Posterior cingulate gyrus (tissue), 11 donors: ENCODE measurements around the gene STPG3.
A peak's percentile ranks its signal among the peaks of the same experiment; 100 is the strongest.
"Not testable (repeated sequence)": the region's sequence is repeated elsewhere in the genome, so short reads cannot be mapped to it uniquely, and the experiment has no call there.

Experiments
- DNase-seq, 10 donors: peaks; one replicate each; pipeline versions ENCODE4 v3.0.0 to v3.0.0-alpha.2; 2020 to 2021; ENCODE audit warnings: mixed read lengths in 3 of 10
- intact Hi-C: fragments of 100-400 bp; cut with DNase I; formaldehyde crosslinking; loops from one replicate; pipeline ENCODE4 v1.15.1; 2023

Gene STPG3

DNA sequence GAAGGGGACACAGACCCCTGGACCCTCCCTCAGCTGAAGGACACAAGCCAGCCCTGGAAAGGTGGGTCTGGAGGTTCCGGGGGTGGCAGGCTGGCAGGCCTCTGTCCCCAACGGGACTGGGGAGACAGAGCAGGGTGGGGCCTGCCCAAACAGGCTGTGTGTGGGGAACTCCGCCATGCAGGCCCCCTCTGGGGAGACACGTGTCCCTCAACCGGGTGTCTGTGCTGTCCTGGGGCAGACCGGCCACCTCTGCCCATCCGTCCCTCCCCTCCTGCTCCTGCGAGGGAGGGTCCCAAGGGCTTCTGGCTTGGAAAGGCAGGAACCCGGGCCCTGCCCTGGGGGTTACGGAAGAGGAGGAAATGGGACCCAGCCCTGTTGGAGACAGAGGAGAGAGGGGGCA, 19.0 kb upstream of the STPG3 start:
- no peak for DNase-seq
- intact Hi-C loops = no loop called here

DNA sequence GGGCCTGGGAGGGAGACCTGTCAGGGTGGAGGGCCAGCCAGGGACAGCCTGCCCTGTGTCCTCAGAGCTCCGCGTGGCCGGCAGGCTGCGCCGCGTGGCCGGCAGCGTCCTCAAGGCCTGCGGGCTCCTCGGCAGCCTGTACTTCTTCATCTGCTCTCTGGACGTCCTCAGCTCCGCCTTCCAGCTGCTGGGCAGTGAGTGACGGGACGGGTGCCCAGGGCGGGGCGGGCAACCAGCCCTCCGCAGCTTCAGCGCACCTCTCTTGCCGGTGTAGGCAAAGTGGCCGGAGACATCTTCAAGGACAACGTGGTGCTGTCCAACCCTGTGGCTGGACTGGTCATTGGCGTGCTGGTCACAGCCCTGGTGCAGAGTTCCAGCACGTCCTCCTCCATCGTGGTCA, 18.6 kb upstream of the STPG3 start:
- DNase-seq = no peak
- intact Hi-C loops = no loop called here

DNA sequence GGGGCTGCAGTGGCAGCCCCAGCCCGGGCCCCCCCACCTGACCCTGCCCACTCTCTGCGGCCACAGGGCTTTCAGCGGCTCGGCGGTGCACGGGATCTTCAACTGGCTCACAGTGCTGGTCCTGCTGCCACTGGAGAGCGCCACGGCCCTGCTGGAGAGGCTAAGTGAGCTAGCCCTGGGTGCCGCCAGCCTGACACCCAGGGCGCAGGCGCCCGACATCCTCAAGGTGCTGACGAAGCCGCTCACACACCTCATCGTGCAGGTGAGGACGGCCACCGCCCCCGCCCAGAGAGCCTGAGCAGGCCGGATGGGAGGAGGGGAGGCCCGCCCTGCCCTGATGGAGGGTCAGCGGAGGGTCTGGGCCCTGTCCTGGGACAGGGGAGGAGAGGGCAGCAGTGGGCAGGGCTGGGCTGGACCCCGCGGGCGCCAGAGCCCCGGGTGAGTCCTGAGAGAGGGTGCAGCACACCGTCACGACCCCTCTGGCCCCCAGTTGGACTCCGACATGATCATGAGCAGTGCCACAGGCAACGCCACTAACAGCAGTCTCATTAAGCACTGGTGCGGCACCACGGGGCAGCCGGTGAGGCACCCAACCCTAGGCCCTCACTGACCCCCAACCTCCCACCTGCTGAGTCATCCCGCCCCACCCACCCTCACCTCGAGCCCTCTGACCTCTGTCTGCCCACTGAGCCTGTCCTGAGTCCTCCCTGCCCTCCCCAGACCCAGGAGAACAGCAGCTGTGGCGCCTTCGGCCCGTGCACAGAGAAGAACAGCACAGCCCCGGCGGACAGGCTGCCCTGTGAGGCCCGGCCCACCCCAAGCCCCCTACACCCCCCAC, 17.7 kb upstream of the STPG3 start:
- no peak for DNase-seq
- intact Hi-C loops = no loop called here

DNA sequence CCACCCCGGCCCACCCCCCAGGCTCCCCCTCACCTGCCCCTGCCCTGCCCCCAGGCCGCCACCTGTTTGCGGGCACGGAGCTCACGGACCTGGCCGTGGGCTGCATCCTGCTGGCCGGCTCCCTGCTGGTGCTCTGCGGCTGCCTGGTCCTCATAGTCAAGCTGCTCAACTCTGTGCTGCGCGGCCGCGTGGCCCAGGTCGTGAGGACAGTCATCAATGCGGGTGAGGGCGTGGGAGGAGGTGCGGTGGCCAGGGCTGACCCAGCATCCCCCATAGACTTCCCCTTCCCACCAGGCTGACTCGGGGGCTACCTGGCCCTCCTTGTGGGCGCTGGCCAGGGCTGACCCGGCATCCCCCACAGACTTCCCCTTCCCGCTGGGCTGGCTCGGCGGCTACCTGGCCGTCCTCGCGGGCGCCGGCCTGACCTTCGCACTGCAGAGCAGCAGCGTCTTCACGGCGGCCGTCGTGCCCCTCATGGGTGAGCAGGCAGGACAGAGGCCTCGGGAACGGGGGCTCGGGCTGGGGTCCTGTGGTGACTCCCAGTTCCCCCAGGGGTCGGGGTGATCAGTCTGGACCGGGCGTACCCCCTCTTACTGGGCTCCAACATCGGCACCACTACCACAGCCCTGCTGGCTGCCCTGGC, 16.9 kb upstream of the STPG3 start:
- intact Hi-C loops = no loop called here
- DNase-seq = no peak

DNA sequence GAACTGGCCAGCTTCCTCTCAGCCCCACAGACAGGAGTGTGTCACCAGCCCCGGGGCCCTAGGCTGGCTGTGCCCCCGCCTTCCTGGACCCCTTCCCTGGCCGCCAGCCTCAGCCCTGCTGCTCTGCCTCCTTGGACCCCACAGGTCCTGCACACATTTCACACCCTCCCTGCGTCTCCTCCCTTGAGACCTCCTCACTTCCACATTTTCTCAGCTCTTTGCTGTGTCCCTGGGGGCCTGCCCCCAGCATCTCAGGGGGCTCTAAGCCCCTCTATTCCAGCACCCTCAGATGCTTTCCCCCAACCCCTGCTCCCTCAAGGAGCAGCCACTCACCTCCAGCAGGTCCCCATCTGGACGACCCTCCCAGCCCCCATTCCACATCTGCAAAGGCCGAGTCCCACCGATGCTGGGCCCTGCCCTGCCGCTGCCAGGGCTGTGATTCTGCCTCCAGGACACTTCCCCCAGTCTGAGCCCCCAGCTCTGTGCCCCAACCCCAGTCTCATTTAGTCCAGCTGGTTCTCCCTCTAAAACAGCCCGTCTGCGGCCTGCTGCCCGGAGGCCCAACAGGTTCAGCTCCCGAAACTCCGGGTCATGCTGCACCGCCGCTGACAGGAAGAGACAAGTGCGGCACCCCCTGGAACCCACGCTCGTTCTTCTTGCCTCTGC, 16.2 kb upstream of the STPG3 start:
- no peak for DNase-seq
- intact Hi-C loops = loop anchor here (5.0 kb wide), 1 partner anchor 48 kb away; the partner anchor contains the start of genes ANAPC2 and SSNA1

DNA sequence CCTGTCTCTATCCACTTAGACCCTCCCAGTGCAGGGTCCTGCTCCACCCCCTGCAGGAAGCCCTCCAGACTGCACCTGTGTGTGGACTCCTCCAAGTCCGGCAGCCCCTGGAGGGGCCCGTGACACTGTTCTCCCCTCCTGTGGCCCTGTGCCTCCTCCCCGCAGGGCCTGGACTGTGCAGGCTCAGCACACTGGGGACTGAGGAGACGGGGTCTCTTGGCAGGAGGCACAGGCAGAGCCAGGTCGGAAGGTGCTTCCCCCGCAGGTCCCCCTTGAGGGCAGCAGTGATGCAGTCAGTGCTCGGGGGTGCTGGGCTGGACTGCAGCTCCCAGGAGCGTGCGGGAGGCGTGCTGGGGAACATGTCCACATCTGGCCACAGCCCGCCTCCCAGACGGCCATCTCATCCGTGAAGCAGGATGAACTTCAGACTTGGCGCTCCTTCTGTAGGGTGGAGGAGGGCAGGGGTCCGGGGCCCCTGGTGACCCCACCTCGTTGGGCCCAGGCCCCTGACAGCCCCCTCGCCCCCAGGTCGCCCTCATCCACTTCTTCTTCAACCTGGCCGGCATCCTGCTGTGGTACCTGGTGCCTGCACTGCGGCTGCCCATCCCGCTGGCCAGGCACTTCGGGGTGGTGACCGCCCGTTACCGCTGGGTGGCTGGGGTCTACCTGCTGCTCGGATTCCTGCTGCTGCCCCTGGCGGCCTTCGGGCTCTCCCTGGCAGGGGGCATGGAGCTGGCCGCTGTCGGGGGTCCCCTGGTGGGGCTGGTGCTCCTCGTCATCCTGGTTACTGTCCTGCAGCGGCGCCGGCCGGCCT, 15.5 kb upstream of the STPG3 start:
- no peak for DNase-seq
- intact Hi-C loops = loop anchor here (5.0 kb wide), 1 partner anchor 48 kb away; the partner anchor contains the start of genes ANAPC2 and SSNA1

DNA sequence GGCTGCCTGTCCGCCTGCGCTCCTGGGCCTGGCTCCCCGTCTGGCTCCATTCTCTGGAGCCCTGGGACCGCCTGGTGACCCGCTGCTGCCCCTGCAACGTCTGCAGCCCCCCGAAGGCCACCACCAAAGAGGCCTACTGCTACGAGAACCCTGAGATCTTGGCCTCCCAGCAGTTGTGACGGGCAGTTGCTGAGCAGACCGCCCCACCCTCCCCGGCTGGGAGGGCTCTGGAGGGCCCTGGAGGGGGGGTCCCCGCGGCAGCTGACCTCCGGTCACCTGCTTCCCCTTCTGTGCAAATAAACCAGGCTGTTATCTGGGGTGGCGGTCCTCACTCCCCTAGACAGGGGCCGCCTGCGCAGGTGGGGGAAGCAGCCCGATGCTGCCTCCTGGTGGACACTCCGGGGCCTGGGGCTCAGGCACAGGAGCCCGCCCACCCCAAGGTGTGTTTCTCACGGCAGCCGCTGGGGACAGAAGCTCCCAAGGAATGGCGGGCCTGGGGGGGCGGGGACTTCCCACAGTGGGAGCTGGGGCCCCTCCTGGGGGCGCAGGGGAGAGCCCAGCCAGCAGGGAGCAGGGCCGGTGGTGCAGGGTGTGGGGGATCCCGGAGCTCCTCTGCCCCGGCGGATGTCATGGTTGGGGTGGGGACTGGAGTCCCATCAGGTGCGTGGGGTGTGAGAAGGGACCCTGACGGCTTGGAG, 14.7 kb upstream of the STPG3 start:
- peak; percentile 66 to 97 (median 82) for DNase-seq
- intact Hi-C loops = loop anchor here (5.0 kb wide), 1 partner anchor 49 kb away; the partner anchor contains the start of genes ANAPC2 and SSNA1

DNA sequence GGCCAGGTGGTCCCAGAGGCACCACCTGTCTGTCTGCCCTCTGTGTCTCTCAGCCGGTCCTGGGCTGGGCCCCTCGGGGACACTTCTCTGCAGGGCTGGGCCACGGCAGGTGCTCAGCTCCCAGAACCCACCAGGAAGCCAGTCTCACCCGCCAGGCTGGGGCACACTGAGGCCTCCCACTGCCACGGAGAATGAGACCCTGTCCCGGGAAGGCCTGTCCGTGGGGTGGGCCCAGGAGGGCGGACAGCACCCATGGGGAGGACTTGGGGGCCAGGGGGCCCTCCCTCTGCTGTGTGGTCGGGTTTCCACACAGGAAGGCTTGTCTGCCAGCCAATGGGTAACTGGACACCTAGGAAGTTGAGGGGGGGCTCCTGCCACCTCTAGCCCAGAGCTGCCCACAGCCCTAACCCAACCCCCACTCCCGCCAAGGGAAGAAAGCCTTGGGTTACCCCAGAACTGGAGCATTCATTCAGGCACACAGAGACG, 14.1 kb upstream of the STPG3 start:
- no peak for DNase-seq
- intact Hi-C loops = loop anchor here (5.0 kb wide), 1 partner anchor 50 kb away; the partner anchor contains the start of genes ANAPC2 and SSNA1

DNA sequence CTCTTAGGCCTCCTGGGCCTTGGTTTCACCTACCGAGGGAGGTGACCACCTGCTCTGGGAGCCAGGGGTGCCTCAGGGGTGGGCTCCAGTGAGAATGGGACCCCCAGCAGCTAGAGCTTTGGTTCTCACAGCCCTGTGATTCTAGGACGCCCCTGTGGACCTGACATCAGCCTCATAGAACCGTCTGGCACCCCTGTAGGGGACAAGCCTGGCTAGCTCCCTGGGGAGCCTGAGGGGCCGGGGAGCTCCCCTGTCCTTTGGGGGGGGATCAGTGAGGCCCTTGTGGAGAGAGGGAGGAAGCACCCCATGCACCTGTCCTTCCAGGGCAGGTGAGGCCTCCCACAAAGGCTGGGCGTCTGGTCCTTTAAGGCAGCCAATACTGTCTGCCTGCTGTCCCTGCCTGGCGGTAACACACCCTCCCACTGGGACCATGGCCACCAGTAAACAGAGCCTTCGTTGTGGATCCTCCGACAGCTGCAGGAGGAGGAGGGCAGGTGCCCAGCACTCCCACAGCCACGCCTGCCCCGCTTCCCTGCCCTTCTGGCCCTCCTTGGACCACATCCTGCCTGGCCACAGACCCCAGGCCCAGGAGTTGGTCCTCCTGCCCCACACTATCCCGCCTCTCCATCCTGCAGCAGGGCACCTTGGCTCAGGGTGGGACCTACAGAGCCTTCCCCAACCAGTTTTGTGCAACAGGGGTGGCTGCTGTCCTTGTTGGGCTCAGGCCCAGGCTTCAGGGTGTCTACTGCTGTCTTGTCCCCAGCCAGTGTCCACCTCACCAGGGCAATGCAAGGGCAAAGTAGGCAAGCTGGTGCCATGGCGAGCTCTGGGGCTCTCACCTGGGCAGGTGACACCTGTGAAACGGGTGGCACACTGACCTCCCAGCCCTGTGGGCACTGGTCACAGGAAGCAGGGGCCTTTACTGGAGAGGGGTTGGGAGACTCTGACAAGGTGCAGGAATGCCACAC, 13.0 kb upstream of the STPG3 start:
- intact Hi-C loops = loop anchor here (5.0 kb wide), 1 partner anchor 51 kb away; the partner anchor contains the start of genes ANAPC2 and SSNA1
- DNase-seq = peak in 9 of 10 donors; percentile 59 to 96 (median 75)

DNA sequence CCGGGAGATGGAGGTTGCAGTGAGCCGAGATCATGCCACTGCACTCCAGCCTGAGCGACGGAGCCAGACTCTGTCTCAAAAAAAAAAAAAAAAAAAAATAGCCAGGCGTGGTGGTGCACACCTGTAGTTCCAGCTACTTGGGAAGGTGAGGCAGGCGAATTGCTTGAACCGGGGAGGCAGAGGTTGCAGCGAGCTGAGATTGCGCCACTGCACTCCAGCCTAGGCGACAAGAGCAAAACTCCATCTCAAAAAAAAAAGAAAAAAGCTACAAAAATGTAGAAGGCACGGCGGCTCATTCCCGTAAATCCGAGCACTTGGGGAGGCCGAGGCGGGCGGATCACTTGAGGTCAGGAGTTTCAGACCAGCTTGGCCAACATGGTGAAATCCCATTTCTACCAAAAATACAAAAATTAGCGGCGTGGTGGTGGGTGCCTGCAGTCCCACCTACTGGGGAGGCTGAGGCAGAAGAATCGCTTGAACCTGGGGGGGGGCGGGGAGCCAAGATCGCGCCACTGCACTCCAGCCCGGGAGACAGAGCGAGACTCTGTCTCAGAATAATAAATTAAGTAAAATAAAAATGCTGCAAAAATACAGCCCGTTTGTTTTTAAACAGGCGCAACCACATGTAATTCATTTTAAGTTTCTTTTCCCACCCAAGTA, 11.4 kb upstream of the STPG3 start:
- intact Hi-C loops = loop anchor here (5.0 kb wide), 1 partner anchor 52 kb away; the partner anchor contains the start of genes ANAPC2 and SSNA1
- DNase-seq = peak in 1 of 10 donors; percentile 83

DNA sequence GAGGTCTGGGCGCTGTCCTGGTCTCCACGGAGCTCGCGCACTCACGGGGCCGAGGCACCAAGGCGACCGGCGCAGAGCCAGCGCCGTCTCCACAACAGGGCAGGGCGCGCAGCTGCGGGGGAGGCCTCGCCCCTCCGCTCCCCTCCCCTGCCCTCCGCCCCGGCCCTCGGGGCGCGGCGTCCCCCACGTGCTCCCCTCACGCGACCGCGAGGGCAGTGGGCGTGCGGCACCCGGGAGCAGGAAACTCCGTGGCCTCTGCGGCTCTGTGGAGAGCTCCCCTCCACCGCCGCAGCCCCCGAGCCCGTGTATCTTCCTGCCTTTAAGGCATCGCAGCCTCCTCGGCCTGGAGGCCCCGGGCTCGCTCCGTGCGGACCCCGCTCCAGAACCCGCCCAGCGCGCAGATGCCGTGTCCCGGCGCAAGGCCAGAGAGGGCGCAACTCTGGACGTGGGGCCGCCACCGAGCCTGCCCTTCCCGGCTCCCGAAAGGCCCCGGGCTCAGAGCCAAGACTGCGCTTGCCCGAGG, 10.7 kb upstream of the STPG3 start:
- intact Hi-C loops = no loop called here

DNA sequence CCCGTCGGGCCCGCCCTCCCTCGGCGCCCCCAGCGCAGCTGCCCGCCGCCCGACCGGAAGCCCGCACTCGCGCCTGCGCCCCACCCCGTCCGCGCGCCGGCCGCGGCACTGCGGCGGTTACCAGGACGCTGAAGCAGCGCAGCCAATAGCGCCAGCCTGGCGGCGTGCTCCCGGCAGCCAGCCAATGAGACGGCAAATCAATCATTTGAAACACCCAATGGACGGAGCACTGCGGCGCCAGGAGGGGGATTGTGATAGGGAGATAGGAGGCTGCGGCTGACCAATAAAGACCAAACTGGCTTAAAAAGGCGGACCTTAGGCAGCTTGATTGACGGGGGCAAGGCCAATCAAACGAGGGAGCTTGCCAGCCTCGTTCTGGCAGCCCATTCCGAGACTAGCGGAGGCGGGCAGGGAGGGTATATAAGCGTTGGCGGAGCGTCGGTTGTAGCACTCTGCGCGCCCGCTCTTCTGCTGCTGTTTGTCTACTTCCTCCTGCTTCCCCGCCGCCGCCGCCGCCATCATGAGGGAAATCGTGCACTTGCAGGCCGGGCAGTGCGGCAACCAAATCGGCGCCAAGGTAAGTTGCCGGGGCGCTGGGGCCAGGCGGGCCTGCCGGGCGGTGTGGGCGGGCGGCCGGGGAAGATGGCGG, 10.1 kb upstream of the STPG3 start, which contains the start of gene TUBB4B:
TSS of gene TUBB4B (plus strand) at position 447 of the 649 bp plus-strand sequence. CDS start at position 521, 74 bp downstream.
- intact Hi-C loops = loop anchor here (1.0 kb wide), 1 partner anchor 14 kb away; the partner anchor contains the start of gene NELFB
- DNase-seq = peak; percentile 98 to 100 (median 99)

More for the DNA sequence above, 10.7 kb upstream of the STPG3 start:
- DNase-seq = peak; percentile 56 to 96 (median 72)

DNA sequence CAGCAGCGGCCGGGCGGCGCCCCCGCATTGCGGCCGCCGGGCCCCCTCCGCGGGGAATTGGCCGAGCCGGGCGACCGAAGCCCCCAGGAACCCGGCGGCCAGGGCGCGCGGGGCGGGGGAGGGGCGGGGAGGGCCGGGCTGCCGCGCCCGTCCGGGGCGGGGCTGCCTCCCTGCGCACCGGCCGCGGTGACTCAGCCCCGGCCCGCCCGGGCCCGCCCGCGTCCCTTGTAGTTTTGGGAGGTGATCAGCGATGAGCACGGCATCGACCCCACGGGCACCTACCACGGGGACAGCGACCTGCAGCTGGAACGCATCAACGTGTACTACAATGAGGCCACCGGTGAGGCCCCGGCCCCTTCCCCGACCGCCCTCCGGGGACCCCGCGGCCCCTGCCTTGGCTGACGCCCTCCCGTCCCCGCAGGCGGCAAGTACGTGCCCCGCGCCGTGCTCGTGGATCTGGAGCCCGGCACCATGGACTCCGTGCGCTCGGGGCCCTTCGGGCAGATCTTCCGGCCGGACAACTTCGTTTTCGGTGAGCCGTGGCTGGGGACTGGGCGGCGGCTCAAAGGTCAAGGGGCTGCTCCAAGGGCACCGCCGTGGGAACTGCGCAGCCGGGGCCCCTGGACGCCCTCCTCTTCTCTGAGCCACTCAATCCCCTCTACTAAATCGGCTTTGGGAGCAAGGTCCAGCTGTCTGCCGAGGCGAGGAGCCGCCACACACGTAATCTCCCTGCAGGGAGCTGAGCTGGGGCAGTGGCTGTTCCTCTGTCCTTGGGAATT, 9.4 kb upstream of the STPG3 start:
- DNase-seq = peak in 3 of 10 donors; percentile 79 to 91 (median 87)
- intact Hi-C loops = loop anchor here (1.0 kb wide), 1 partner anchor 14 kb away; the partner anchor contains the start of gene NELFB

DNA sequence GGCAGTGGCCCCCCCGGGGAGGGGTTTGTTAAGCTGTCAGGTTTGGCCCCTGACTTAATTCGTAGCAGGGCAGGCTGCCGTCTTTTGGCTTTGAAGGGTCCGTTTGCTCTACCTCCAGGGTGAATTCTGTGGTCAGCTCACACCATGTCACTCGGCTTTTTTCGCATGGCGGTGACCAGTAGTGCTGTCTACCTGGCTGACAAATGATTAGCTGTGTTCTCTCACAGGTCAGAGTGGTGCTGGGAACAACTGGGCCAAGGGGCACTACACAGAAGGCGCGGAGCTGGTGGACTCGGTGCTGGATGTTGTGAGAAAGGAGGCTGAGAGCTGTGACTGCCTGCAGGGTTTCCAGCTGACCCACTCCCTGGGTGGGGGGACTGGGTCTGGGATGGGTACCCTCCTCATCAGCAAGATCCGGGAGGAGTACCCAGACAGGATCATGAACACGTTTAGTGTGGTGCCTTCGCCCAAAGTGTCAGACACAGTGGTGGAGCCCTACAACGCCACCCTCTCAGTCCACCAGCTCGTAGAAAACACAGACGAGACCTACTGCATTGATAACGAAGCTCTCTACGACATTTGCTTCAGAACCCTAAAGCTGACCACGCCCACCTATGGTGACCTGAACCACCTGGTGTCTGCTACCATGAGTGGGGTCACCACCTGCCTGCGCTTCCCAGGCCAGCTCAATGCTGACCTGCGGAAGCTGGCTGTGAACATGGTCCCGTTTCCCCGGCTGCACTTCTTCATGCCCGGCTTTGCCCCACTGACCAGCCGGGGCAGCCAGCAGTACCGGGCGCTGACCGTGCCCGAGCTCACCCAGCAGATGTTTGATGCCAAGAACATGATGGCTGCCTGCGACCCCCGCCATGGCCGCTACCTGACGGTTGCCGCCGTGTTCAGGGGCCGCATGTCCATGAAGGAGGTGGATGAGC, 8.6 kb upstream of the STPG3 start:
- intact Hi-C loops = no loop called here
- no peak for DNase-seq

DNA sequence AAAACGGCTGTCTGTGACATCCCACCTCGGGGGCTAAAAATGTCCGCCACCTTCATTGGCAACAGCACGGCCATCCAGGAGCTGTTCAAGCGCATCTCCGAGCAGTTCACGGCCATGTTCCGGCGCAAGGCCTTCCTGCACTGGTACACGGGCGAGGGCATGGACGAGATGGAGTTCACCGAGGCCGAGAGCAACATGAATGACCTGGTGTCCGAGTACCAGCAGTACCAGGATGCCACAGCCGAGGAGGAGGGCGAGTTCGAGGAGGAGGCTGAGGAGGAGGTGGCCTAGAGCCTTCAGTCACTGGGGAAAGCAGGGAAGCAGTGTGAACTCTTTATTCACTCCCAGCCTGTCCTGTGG, 7.8 kb upstream of the STPG3 start:
- DNase-seq, intact Hi-C loops: not testable (repeated sequence)
